Ammon's horn (tissue), 1 donor: ENCODE data around the gene ELN.
"Not testable (repeated sequence)": the region's sequence is repeated elsewhere in the genome, so short reads cannot be mapped to it uniquely, and the experiment has no call there.

Experiments
- DNase-seq: peaks from one replicate; pipeline ENCODE4 v3.0.0-alpha.2; 2016; ENCODE audit warnings: low spot score

The ELN gene

GRCh38 chr7:74027683-74028320 is at the start of gene ELN:
Gene ELN, plus strand, starts transcription at chr7:74028173. Its CDS starts 15 bp downstream, at chr7:74028188.
- peak; percentile 73 for DNase-seq

DNA sequence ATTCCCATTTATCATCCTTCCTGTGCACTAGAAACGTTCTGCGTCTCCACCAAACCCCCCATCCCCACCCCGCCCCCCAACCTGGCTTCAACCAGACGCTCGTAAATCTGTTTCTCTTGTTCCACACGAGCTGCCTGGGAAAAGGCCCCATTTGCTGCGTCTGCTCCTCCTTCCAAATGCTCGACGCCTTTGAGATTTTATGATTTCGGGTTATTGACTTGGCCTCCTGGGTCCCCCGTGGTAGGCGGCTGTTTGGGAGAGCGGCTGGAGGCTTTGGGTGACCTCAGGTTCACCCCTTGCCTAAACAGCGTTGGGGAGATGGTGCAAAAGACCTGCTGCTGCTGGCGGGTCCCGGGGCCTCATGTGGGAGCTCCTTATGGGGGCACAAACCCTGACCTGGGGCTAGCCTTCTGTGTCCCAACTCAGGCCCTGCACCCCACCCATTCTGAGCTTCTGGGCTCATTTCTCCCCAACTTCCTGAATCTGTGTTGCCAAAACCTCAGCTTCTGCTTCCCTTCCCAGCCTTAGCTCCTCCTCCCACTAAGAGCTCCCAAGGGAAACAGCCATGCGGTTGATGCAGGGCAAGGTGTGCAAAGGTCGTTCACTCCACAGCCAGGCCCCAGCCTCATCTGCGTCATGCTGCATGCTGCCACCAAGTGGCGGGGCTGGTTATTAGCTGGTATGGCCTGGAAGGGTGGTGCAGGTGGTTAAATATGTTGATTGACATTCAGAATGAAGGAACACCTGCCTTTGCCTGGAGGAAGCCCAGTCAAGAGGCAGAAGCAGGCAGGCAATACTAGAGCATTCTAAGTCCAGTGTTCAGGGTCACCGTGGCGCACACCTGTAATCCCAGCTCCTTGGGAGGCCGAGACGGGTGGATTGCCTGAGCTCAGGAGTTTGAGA is 49.1 kb upstream of the ELN start:
- no peak for DNase-seq

DNA sequence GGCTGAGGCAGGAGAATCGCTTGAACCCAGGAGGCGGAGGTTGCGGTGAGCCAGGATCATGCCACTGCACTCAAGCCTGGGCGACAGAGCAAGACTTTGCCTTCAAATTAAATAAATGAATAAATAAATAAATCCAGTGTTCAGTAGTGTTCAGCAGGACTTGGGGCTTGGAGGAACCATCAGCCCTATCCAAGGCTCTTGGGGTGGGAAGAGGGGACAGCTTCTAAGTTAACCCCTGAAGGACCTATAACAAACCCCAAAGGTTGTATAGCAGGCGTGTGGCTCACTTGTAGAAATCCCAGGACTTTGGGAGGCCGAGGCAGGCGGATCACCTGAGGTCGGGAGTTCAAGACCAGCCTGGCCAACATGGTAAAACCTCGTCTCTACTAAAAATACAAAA is 48.3 kb upstream of the ELN start:
- DNase-seq: not testable (repeated sequence)

GRCh38 chr7:73980206-73980605 is 47.8 kb upstream of the ELN start:
- DNase-seq: no peak

DNA sequence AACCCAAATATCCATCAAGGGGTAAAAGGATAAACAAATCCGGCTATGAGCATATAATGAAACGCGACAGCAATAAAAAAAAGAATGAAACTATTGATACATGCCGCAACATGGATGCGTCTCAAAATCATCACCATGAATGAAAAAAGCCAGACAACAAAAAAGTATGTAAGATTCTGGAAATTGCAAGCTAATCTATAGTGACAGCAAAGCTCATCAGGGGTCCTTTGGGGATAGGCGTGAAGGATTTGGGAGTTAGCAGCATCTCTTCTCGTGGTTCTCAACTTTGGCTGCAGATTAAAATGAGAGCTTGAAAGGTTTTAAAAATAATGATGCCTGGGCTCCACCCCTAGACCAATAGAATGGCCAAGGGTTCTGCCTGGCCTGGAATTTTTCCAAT is 46.0 kb upstream of the ELN start:
- DNase-seq: no peak

DNA sequence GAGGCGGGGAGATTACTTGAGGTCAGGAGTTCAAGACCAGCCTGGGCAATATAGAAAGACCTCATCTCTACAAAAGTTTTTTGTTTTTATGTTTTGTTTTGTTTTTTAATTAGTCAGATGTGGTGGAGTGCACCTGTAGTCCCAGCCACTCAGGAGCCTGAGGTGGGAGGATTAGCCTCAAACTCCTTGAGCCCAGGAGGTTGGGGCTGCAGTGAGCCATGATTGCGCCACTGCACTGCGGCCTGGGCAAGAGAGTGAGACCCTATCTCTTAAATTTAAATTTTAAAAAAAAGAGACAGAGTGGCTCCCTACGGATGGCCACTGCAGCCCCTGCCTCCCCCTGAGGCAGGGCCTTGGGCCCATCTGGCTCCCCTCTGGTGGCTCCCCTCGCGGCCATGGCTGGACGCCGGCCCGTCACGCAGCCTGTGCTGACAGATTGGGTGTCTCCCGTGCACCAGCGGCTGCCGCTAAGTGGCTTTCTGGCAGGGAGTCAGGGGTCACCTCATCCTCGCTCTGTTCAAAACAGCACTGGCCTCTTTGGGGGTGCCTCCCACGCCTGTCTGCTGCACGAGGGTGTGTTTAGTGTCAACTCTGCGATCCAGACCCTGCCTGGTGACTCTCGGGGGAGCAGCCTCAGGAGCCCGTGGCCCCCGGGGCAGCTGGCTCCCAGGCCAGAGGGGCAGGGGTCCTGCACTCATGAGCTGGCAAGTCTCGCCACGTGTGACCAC is 44.4 kb upstream of the ELN start:
- no peak for DNase-seq

GRCh38 chr7:73984481-73985205 is 43.3 kb upstream of the ELN start:
- DNase-seq: no peak

GRCh38 chr7:73985737-73986141 is 42.2 kb upstream of the ELN start:
- DNase-seq: no peak

- no peak for DNase-seq
These were observed 41.8 kb upstream of the ELN start for GRCh38 chr7:73986158-73986631.

DNA sequence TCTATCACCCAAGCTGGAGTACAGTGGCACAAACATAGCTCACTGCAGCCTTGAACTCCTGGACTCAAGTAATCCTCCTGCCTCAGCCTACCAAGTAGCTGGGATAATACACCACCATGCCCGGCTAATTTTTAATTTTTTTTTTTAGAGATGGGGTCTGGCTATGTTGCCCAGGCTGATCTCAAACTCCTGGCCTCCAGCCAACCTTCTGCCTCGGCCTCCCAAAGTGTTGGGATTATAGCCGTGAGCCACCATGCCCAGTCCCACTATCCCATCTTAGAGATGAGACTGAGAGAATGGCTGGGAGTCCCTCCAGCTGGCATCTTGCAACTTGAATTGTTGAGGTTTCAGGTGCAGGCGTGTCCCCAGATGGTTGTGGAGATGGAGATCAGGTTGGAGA is 40.7 kb upstream of the ELN start:
- DNase-seq: no peak

DNA sequence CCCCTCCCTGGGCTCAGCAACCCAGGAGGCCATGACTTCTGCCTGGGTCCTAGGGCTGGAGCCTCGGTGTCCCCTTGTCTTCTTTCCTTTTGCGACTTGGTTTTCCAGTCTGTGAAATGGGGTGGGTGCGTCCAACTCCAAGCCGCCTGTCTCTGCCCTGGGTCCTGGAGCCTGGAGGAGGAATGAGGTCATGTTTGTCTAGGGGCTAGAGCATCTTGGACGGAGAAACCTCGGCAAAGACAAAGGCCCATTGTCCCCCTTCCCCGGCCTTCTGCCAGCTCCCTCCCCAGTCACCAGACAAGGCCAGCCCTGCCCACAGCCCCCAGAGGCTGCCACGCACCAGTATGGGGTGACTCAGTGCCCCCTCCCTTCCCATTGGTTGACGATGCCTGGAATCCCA is 39.8 kb upstream of the ELN start:
- DNase-seq: peak; percentile 80

- no peak for DNase-seq
These were observed 36.4 kb upstream of the ELN start for GRCh38 chr7:73991522-73992100.

GRCh38 chr7:73992101-73992562 is 35.8 kb upstream of the ELN start:
- no peak for DNase-seq

GRCh38 chr7:73994023-73994422 is 34.0 kb upstream of the ELN start:
- DNase-seq: no peak

- DNase-seq: no peak
These were observed 33.2 kb upstream of the ELN start for GRCh38 chr7:73994761-73995160.

GRCh38 chr7:73995330-73995729 is 32.6 kb upstream of the ELN start:
- DNase-seq: no peak

DNA sequence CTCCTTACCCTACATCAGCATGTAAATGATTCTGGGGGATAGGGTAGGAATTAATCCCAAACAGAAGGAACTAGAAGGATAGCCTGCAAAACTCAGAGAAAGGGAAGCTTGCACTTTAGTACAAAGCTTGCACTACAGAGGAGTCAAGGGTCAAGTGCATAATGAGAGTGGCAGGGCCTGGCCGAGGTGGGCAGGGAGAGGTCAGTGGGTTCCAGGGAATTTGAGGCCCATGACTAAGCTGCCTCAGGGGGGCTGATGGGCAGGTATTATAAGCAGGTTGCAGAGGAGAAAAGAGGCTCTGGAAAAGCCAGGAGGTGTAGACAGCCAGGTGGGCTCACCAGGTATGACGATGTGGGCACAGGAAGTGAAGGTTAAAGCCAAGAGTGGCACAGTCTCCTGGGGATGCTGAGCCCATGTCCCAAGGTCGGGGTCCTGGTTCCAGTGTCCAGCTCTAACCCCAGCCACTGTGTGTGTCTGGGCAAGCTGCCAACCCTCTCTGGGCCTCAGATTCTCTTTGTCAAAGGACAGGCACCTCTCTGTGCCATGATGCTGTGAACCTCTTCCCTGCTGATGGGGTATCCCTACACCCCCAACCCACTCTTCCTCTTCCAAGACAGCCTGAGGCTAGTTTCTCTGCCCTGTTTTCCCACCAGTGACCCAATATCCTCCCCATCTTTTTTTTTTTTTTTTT is 32.0 kb upstream of the ELN start:
- DNase-seq: no peak

DNA sequence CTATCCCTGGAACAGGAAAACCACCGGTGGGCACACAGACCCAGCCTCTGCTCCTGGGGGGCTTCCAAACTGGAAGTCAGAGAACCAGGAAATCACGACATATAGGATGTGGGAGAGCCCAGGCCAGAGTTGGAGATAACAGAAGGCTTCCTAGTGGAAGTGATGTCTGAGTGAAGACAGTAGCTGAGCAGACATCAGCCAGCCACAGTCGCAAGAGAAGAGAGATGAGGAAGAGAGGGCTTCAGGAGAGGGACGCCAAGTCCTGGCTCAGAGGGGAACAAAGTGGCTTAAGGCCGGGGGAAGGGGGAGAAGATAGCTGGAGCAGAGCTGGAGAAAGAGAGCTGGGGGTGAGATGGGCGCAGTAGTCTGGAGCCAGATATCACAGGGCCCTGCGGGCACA is 30.9 kb upstream of the ELN start:
- no peak for DNase-seq

GRCh38 chr7:73999664-74000435 is 28.1 kb upstream of the ELN start:
- DNase-seq: no peak

GRCh38 chr7:74000489-74001149 is 27.4 kb upstream of the ELN start:
- no peak for DNase-seq
